Measurements from ENCODE around the gene FETUB.
"Not testable (repeated sequence)": the region's sequence is repeated elsewhere in the genome, so short reads cannot be mapped to it uniquely, and the experiment has no call there.

The FETUB gene

DNA sequence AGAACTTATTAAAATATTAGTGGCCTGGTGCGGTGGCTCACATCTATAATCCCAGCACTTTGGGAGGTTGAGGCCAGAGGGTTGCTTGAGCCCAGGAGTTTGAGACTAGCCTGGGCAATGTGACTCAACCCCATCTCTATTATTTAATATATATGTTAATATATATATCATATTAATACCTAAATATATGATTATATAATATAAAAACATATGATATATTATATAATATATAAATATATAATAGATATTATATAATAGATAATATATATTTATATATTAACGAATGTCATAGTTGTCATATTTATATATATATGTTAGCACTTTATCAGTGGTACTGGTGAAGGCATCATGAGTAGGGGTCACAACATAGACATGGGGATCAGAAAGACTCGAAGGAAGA is 30.9 kb downstream of the FETUB start:
- no peak for DNase-seq (ENCODE audit: low read depth in 2 of 3, low spot score in 1 of 3)

DNA sequence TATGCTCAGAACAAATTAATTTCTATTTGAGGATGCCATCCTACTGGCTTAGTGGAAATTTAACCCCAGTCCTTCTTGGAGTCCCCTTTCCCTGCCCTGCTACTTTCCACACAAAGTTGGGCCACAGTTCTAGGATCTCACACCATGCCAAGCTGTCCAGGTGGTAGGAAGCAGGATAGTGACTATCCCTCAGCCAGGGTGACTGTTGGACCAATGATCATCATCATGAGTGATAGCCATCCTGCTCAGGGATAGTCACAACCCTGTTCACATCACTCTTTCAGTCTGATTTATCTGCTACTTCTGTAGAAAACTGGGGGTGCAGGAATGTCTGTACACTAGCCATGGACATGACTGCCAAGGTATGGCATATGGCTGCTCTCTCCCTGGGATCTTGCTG is 38.4 kb downstream of the FETUB start:
- no peak for DNase-seq (ENCODE audit: low read depth in 2 of 3, low spot score in 1 of 3)

DNA sequence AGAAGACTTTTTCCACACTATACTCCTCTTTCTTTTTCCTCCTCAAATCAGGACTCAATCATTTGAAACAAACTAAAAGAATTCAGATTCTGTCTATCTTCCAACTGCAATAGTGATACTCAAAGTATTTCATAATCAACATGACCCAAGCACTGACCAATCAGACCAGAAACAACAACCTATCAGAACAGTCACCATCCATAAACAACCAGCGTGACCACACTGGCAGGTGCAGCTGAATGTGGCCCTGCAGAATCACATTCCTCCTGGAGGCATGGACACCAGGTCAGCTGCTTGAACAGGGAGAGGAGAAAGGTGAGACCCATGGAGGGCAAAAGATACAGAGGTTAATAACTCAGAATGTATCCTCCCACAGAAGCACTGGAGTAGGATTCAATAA is 39.0 kb downstream of the FETUB start:
- no peak for DNase-seq (ENCODE audit: low read depth in 2 of 3, low spot score in 1 of 3)

DNA sequence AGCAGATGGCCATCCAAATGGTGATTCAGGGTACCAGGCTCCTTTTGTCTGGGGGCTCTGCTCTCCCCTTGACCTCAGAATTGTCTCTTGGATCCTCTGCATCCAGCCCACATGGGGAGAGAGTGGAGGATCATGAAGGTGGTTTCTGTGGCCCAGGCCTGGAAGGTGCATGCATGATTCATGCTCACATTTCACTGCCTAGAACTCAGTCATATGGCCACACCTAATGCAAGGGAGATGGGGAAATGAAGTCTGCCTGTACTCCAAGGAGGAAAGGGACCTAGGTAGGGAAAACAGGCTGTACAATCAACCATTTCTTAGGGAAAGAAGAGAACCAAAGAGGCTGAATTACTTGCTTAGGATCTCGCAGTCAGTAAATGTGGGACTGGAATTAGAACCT is 40.7 kb downstream of the FETUB start:
- DNase-seq (ENCODE audit: low read depth in 2 of 3, low spot score in 1 of 3), result no peak

DNA sequence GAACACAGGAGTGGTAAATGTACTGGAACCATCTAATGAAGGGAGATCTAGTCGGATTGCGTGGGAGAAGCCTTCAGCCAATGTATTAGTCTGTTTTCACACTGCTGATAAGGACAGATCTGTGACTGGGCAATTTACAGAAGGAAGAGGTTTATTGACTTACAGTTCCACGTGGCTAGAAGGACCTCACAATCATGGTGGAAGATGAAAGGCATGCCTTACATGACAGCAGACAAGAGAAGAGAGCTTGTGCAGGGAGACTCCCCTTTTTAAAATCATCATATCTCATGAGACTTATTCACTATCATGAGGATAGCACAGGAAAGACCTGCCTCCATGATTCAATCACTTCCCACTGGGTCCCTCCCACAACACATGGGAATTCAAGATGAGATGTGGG is 42.6 kb downstream of the FETUB start:
- DNase-seq (ENCODE audit: low read depth in 2 of 3, low spot score in 1 of 3), result no peak

DNA sequence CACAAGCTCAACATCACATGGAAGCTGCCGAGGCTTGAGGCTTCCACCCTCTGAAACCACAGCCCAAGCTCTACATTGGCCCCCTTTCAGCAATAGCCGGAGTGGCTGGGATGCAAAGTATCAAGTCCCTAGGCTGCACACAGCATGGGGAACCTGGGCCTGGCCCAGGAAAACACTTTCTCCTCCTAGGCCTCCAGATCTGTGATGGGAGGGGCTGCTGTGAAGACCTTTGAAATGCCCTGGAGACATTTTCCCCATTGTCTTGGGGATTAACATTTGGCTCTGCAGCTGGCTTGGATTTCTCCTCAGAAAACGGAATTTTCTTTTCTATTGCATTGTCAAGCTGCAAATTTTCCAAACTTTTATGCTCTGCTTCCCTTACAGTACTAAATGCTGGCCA is 43.8 kb downstream of the FETUB start:
- DNase-seq (ENCODE audit: low read depth in 2 of 3, low spot score in 1 of 3), result no peak

DNA sequence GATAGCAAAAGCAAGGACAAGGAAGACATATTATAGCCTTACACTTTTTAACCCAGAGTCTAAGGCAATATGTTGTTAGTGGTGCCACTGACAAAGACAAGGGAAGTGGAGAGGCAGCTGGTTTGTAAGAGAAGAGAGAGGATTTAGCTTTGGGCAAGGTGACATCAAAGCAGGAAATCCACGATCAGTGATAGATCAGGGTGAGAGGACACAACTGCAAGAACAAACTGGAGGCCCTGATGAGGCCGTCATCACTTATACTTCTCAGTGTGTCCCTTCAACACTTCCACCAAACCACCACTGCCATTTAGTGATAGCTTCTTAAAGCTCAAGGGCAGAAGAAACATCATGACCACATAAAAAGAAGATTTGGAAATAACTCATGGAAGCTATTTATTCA is 46.3 kb downstream of the FETUB start:
- not testable (repeated sequence) for DNase-seq (ENCODE audit: low read depth in 2 of 3, low spot score in 1 of 3)

DNA sequence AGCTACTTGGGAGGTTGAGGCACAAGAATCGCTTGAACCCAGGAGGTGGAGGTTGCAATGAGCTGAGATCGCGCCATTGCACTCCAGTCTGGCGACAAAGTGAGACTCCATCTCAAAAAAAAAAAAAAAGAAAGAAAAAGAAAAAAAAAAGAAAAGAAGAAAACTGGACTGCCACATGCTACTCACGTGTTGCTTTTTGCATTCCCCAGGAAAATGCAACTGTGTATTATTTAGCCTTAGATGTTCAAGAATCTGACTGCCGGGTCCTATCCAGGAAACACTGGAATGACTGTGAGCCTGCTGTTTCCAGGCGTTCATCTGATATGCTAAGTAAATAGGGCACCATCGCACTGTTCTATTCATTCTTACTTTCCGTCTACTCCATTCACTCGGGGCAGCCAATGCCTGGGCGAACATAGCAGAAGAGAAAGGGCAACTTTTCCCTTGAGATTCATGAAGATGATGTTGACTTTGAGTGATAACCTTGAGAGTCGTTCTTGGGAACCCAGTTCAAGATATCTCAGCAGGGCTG is 47.0 kb downstream of the FETUB start:
- DNase-seq (ENCODE audit: low read depth in 2 of 3, low spot score in 1 of 3), result no peak

DNA sequence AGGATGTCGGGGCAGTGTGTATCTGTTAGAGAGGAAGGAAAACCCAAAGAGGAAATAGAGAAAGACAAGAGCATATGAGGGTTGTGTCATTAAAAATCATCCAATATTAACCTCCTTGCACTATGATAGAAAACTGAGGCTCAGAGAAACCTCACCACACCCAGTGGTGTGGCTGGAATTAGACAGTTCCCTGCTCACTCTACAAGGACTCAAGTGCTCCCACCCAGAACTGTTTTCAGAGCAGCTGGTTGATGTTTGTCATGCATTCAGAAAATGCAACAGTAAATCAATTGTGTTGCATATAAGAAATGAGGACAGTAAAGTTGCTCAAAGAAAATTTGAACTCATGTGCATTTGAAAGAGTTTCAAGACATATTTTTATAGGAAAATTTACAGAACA is 50.1 kb downstream of the FETUB start:
- DNase-seq (ENCODE audit: low read depth in 2 of 3, low spot score in 1 of 3), result not testable (repeated sequence)

DNA sequence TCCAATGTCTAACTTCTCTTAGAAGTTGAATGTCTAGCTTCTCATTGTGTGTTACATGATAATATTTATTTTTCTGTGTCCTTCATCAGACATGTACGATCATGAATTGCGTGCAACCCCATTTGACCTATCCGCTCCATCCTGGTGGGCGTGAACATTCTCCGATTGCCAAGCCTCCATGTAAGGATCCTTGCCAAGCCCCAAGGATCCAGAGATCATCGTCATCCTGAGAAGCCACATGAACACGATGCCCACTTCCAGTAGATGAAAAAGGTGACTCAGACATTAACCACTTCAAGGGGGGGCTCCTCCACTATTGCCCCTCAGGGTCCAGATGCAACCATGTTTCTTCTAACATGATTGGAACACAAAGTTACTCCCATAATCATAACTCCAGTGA is 51.5 kb downstream of the FETUB start:
- no peak for DNase-seq (ENCODE audit: low read depth in 2 of 3, low spot score in 1 of 3)

DNA sequence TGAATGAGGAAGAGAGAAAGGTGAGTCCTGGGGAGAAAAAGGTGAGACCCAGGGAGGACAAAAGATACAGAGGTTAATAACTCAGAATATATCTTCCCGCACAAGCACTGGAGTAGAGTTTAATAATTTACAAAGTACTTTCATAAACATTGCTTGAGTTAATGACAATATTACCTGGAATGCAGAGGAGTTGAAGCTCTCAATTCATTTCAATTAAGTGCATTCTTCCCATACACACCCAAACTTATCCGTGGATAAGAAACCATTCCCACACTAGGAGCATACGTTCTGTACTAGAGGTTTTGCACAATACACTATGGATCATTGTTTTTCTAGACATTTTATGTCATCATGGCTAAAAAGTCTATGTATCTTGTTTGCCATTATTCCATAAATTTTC is 53.6 kb downstream of the FETUB start:
- DNase-seq (ENCODE audit: low read depth in 2 of 3, low spot score in 1 of 3), result no peak

DNA sequence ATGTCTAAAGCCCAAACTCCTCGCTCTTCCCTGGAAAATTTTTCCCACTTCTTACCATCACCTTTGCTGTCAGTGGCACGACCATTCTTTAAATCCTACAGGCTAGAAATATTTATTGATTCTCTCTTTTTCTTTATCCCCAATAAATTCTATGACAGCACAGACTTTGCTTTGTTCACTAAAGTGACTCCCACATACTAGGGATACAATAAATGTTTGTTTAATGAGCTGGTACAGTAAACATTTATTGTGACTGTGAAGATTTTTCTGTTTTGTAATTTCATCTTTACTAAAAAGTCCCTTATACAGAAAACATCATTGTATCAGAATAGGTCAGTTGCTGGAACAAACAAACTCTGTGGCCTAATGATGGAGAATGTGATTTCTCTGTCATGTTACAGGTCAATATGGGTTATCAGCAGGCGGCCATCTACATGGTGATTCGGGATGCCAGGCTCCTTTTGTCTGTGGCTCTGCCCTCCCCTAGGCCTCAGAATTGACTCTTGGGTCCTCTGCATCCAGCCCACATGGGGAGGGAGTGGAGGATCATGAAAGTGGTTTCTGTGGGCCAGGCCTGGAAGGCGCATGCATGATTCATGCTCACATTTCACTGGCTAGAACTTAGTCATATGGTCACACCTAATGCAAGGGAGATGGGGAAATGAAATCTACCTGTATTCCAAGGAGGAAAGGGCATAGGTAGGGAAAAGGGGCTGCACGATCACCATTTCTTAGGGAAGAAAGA is 54.3 kb downstream of the FETUB start:
- no peak for DNase-seq (ENCODE audit: low read depth in 2 of 3, low spot score in 1 of 3)

DNA sequence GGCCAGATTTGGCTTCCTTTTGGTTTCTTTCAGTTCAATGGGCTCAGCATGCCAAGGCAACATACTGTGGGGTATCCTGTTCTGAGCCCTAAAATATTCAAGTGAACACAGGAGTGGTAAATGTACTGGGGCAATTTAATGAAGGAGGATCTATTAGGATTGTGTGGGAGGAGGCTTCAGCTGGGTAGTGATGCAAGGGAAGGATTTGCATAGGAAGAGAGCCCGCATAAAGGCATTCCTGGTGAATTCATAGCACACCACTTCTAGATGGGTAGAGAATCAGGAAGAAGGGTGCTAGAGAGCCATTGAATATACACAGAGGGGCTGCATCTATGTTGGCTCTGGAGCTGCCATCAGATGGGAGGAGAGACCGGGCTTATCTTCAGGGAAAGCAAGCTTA is 56.3 kb downstream of the FETUB start:
- DNase-seq (ENCODE audit: low read depth in 2 of 3, low spot score in 1 of 3), result no peak

DNA sequence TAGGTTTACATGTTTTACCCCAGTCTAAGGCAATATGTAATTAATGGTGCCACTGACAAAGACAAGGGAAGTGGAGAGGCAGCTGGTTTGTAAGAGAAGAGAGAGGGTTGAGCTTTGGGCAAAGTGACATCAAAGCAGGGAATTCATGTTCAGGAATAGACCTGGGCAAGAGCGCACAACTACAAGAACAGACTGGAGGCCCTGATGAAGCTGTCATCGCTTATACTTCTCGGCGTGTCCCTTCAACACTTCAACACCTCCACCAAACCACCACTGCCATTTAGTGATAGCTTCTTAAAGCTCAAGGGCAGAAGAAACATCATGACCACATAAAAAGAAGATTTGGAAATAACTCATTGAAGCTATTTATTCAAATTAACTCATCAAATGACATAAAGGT is 57.3 kb downstream of the FETUB start:
- no peak for DNase-seq (ENCODE audit: low read depth in 2 of 3, low spot score in 1 of 3)

DNA sequence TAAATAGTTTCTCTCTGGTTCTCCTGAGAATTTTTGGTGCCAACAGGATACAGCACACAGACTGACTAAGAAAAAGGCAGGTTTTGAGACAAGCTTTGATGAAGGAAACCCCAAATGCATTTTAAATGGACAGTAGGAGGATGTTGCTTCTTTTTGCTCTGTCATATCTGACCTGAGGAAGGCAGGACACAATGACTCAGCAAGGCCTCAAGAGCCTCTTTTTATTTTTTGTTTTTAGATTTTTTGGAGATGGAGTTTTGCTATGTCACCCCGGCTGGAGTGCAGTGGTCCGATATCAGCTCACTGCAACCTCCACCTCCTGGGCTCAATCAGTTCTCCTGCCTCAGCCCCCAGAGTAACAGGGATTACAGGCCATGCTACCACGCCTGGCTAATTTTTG is 60.1 kb downstream of the FETUB start:
- no peak for DNase-seq (ENCODE audit: low read depth in 2 of 3, low spot score in 1 of 3)

DNA sequence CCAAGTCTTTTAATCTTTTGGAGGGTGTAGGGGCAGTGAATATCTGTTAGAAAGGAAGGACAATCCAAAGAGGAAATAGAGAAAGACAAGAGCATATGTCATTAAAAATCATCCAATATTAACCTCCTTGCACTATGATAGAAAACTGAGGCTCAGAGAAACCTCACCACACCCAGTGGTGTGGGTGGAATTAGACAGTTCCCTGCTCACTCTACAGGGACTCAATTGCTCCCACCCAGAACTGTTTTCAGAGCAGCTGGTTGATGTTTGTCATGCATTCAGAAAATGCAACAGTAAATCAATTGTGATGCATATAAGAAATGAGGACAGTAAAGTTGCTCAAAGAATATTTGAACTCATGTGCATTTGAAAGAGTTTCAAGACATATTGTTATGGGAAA is 62.3 kb downstream of the FETUB start:
- not testable (repeated sequence) for DNase-seq (ENCODE audit: low read depth in 2 of 3, low spot score in 1 of 3)
